ENCODE results near the gene STEAP1B.
"Not testable (repeated sequence)": the region's sequence is repeated elsewhere in the genome, so short reads cannot be mapped to it uniquely, and the experiment has no call there.

DNA sequence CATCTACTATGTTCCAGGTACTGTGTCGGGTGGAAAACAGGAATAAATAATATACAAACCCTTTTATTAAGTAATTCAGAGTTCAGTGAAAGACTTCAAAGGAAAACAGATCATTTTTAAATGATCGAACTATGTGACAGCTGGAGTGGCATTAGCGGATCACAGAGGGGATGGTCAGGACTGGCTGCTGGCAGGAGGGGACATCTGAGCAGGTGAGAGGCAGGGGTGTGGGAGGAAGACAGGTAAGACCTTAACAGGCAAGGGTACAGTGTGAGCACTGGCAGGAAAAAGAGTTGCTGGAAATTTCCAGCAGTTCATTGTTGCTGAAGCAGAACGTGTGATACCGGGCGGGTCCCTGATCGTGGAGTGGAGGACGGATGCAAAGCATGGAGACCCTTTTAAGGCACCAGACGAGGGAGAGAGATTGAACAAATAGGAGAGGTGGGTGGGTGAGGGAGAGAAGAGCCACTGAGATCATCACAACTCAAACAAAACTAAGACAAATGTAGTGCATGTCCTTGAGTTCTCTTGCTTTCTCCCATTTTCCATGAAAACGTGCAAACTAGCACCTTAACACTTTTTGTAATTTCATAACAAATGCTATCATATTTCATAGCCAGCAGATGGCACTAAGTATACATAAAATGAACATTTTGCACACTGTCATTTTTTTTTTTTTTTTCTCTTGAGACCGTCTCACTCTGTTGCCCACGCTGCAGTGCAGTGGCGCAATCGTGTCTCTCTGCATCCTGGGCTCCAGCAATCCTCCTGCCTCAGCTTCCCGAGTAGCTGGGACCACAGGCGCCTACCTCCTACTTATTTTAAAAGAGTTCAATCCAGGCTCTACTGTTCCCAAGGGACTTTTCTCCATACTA, 23.7 kb upstream of the STEAP1B start:
- TF ChIP-seq, protein P1, sequence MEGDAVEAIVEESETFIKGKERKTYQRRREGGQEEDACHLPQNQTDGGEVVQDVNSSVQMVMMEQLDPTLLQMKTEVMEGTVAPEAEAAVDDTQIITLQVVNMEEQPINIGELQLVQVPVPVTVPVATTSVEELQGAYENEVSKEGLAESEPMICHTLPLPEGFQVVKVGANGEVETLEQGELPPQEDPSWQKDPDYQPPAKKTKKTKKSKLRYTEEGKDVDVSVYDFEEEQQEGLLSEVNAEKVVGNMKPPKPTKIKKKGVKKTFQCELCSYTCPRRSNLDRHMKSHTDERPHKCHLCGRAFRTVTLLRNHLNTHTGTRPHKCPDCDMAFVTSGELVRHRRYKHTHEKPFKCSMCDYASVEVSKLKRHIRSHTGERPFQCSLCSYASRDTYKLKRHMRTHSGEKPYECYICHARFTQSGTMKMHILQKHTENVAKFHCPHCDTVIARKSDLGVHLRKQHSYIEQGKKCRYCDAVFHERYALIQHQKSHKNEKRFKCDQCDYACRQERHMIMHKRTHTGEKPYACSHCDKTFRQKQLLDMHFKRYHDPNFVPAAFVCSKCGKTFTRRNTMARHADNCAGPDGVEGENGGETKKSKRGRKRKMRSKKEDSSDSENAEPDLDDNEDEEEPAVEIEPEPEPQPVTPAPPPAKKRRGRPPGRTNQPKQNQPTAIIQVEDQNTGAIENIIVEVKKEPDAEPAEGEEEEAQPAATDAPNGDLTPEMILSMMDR (IDR thresholded peaks at IDR 0.05; ENCODE audit: low read depth, low read length): peak; percentile 29; the same call in 1 of the 2 replicates
- TF ChIP-seq EZH2phosphoT487 (IDR thresholded peaks at IDR 0.05; ENCODE audit: low read depth): not testable (repeated sequence)
